Measurements from ENCODE around the gene ARID2. TPM values are rescaled to one million over a fixed set of nuclear protein-coding genes. Genes with fewer than 3 reads are reported as not detected.

Gene ARID2
- total and polyA plus RNA-seq, 10 of the 15 experiments (the other 5 are each of a cell fraction or from before 2014, with no cell fraction given), result 9.2 to 29.8 (median 20.3) TPM

GRCh38 chr12:45729233-45730083 is at the start of gene ARID2 (continued):
- no peak for TF ChIP-seq E4F1 (IDR thresholded peaks at IDR 0.05; ENCODE audit: borderline replicate concordance, partially characterized antibody)
- TF ChIP-seq RELB (IDR thresholded peaks at IDR 0.05; ENCODE audit: low read depth), result peak; percentile 51; the same call in 1 of the 2 replicates
- no peak for TF ChIP-seq NR2C2 (IDR thresholded peaks at IDR 0.05; ENCODE audit: borderline replicate concordance, control insufficient read depth, insufficient read length, low read depth)
- TF ChIP-seq RAD21 (IDR thresholded peaks at IDR 0.05; ENCODE audit: insufficient read depth, low read depth, low read length), result no peak
- TF ChIP-seq RCOR1 (conservative IDR thresholded peaks at IDR 0.05; ENCODE audit: low read depth, low read length), result 0 out of 2 replicates have a peak, but pooled peaks have one; percentile 40
- no peak for TF ChIP-seq IRF3 (IDR thresholded peaks at IDR 0.05)
- TF ChIP-seq NFYB (IDR thresholded peaks at IDR 0.05; ENCODE audit: insufficient read depth, low read depth, low read length), result no peak
- TF ChIP-seq PBX3 (IDR thresholded peaks at IDR 0.05; ENCODE audit: insufficient replicate concordance, low read depth, low read length), result no peak
- no peak for TF ChIP-seq REST (IDR thresholded peaks at IDR 0.05; ENCODE audit: low read depth, low read length)
- peak; percentile 30; the same call in 1 of the 2 replicates for TF ChIP-seq CBFB (IDR thresholded peaks at IDR 0.05; ENCODE audit: low read depth)
- TF ChIP-seq BRCA1 (IDR thresholded peaks at IDR 0.05; ENCODE audit: low read depth, low read length), result no peak
- TF ChIP-seq JUND (IDR thresholded peaks at IDR 0.05; ENCODE audit: low read depth, low read length), result no peak
- TF ChIP-seq EGR1 (IDR thresholded peaks at IDR 0.05; ENCODE audit: borderline replicate concordance in 1 of 2, low read depth in 2 of 2, low read length in 2 of 2), result 0 out of 3 replicates have a peak, but pooled peaks of 1 of the 2 experiments have one; percentile 4
- peak; percentile 17 for TF ChIP-seq POLR2A (IDR thresholded peaks at IDR 0.05; ENCODE audit: low read depth, low read length)
- TF ChIP-seq HDGF (IDR thresholded peaks at IDR 0.05), result no peak
- TF ChIP-seq USF2 (IDR thresholded peaks at IDR 0.05; ENCODE audit: borderline replicate concordance, low read depth, low read length), result no peak
- no peak for TF ChIP-seq ZSCAN29 (IDR thresholded peaks at IDR 0.05)
